RWPE1 (cell line): ENCODE data around the gene RAB5IF.
"Not testable (repeated sequence)": the region's sequence is repeated elsewhere in the genome, so short reads cannot be mapped to it uniquely, and the experiment has no call there.

ENCODE experiments used
- CTCF ChIA-PET: fragments of 350-600 bp; sonication (Branson Sonifier 250); formaldehyde crosslinking; extraction: SDS; loops from one replicate; lab custom pipeline; 2021; lab: Yijun Ruan, JAX
- POLR2A ChIA-PET: fragments of 400-600 bp; formaldehyde crosslinking; extraction: SDS; loops from one replicate; lab custom pipeline; 2020; ENCODE audit warnings: antibody characterized with exemption; ENCODE audit not compliant: low non-redundant PET; lab: Yijun Ruan, JAX
- DNase-seq: peaks from one replicate; pipeline ENCODE4 v3.0.0; 2012; ENCODE audit warnings: low spot score
- H3K27ac ChIP-seq: fragments of 450-650 bp; 2 replicates; pipeline ENCODE4 v1.5.1; 2017
- CTCF ChIP-seq: fragments of 450-650 bp; conservative IDR thresholded peaks from 2 replicates; pipeline ENCODE4 v1.5.1; 2017; ENCODE audit warnings: low read depth, mild to moderate bottlenecking

Gene RAB5IF, protein sequence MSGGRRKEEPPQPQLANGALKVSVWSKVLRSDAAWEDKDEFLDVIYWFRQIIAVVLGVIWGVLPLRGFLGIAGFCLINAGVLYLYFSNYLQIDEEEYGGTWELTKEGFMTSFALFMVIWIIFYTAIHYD

DNA sequence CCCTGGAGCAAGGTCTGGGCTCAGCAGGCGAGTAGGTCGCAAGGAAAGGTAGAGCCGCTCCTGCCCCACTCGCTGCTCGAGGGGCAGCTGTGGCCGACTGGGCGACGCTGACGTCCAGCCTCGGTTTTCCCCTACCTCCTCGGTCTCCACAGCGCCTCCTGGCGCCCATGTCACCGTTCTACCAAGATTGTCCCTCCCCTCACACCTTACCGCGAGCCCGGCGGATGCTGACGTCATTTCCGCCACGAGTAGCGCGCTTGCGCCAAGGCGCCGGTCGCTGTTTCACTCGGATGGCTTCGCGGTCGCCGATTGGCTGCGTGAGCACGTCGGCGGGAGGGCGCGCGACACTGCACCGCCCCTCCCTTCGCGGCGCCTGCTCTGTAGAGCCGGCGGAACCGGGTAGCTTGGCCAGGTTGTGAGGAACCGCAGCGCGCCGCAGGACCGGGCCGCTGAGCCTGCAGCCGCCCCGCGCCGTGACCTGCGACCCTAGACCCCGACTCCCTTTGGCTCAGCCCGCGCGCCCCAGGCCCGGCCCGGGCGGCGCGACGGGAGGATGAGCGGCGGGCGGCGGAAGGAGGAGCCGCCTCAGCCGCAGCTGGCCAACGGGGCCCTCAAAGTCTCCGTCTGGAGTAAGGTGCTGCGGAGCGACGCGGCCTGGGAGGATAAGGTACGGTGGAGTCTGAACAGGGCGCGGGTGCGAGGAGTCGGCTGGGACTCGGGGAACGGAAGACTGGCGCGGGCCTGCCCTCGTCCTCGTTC lies at the start of gene RAB5IF:
Gene RAB5IF, plus strand, starts transcription at position 381 of the 759 bp plus-strand sequence. Its CDS starts 173 bp downstream, at position 554.
- ChIA-PET CTCF (interaction anchor here (0.5 to 1.8 kb wide), 32 partner anchors 8 to 546 kb away, joined by 3 to 17 read pairs (median 4); partner anchors contain the start of genes DSN1 and TGIF2), POLR2A (interaction anchor here (0.5 to 1.2 kb wide), 7 partner anchors 34 to 864 kb away, joined by 3 to 7 read pairs (median 4); partner anchors contain the start of gene RBM39)
- H3K27ac ChIP-seq, result peak within 1 kb of the TSS; percentile 80
- TF ChIP-seq CTCF, result peak; percentile 99
- peak; percentile 99 for DNase-seq

DNA sequence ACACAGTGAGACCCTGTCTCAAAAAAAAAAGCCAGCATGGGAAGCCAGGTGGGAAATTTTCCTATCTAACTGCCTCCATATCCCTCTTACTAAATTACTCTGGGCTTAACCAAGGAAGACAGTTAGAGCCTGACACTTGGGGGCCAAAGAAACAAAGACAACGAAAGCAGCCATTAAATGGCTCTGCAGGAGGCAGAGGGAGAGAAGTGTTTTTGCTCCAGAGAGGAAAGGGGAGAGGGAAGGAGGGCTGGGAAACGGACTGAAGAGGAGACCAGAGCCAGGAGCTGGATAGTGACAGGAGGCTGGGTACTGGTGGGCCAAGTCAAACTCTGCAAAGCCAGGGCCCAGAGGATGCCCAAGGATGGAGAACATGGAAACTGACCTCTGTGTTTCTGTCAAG lies 42.9 kb upstream of the RAB5IF start:
- CTCF ChIA-PET, result interaction anchor here (0.7 to 1.3 kb wide), 3 partner anchors 10 to 235 kb away, joined by 3 to 4 read pairs (median 3); partner anchors contain the start of genes MYL9 and TGIF2

GRCh38 chr20:36563374-36563773 lies 42.2 kb upstream of the RAB5IF start:
- no peak for TF ChIP-seq CTCF
- ChIA-PET POLR2A (no interaction called here), CTCF (no interaction called here)
- H3K27ac ChIP-seq, result no peak overlapping the region
- DNase-seq, result no peak

More for the DNA sequence above, 42.9 kb upstream of the RAB5IF start:
- TF ChIP-seq CTCF, result no peak
- POLR2A ChIA-PET, result no interaction called here
- no peak overlapping the region for H3K27ac ChIP-seq
- DNase-seq, result no peak

DNA sequence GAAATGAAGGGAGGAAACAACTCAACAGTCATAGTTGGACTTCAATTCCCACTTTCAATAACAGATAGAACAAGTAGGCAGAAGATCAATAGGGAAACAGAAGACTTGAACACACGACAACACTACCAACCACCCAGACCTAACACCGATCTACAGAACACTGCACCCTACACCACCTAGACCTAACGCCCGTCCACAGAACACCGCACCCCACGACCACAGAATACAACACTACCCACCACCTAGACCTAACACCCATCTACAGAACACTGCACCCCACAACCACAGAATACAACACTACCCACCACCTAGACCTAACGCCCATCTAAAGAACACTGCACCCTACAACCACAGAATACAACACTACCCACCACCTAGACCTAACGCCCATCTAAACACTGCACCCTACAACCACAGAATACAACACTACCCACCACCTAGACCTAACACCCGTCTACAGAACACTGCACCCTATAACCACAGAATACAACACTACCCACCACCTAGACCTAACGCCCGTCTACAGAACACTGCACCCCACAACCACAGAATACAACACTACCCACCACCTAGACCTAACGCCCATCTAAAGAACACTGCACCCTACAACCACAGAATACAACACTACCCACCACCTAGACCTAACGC lies 41.4 kb upstream of the RAB5IF start:
- POLR2A ChIA-PET, CTCF ChIA-PET, DNase-seq, H3K27ac ChIP-seq: not testable (repeated sequence)

DNA sequence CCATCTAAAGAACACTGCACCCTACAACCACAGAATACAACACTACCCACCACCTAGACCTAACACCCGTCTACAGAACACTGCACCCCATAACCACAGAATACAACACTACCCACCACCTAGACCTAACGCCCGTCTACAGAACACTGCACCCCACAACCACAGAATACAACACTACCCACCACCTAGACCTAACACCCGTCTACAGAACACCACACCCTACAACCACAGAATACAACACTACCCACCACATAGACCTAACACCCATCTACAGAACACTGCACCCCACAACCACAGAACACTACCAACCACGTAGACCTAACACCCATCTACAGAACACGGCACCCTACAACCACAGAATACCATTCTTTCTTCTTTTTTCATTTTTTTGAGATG lies 40.9 kb upstream of the RAB5IF start:
- POLR2A ChIA-PET, DNase-seq, H3K27ac ChIP-seq: not testable (repeated sequence)
- CTCF ChIA-PET, result interaction anchor here (0.6 to 1.0 kb wide), 3 partner anchors 12 to 40 kb away, joined by 3 to 4 read pairs (median 4); no protein-coding TSS in a partner anchor

DNA sequence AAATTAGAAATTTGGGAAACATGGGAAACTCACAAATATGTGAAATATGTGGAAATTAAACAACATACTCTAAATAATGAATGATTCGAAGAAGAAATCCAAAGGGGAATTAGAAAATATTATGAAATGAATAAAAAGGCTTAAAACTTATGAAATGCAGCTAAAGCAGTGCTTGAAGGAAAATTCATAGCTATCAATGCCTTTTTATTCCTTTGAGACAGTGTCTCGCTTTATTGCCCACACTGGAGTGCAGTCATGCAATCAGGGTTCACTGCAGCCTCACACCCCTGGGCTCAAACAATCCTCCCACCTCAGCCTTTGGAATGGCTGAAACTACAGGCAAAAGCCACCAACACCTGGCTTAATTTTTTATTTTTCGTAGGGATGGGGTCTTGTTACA lies 40.1 kb upstream of the RAB5IF start:
- ChIA-PET CTCF (interaction anchor here (0.6 to 1.0 kb wide), 6 partner anchors 8 to 524 kb away, joined by 3 to 6 read pairs (median 4); no protein-coding TSS in a partner anchor), POLR2A (no interaction called here)
- H3K27ac ChIP-seq, result no peak overlapping the region
- no peak for DNase-seq
- TF ChIP-seq CTCF, result no peak

DNA sequence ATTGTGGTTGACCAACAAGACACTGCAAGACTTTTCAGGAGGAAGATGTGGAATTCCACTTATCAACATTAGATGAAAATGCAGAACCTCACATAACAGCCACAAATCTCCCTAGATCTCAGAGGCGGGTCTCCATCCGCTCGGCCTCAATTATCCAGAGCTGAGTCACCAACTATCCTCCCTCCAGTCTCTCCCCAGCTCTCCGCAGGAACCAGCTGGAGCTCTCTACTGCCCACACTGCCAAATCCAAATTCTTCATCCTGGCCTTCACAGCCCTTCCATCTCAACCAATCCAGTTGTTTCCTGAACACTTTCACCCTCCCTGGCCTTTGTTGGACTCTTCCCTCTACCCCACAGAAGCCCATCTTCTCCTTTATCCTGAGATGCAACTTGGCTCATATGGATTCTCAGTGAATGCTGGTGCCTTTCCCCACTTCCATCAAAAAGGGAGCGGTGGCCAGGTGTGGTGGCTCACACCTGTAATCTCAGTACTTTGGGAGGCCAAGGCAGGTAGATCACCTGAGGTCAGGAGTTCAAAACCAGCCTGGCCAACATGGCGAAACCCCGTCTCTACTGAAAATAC lies 35.6 kb upstream of the RAB5IF start:
- TF ChIP-seq CTCF, result no peak
- no peak overlapping the region for H3K27ac ChIP-seq
- ChIA-PET CTCF (interaction anchor here (0.5 kb wide), 1 partner anchor 52 kb away, joined by 3 read pairs; no protein-coding TSS in a partner anchor), POLR2A (interaction anchor here (0.5 kb wide), 1 partner anchor 71 kb away, joined by 9 read pairs; no protein-coding TSS in a partner anchor)
- DNase-seq, result no peak
